K562 (cell line): ENCODE results near the gene GPC3. TPM values are rescaled to one million over a fixed set of nuclear protein-coding genes. Genes with fewer than 3 reads are reported as not detected.

ENCODE experiments used
- ATAC-seq: fragments of 200-7000 bp; cut with Tn5 transposase; 3 replicates; pipeline ENCODE4 v1.9.1; 2020; ENCODE audit warnings: moderate library complexity
- BruUV-seq: library from RNA; stranded (reverse); fragments of 400-500 nt; replicated peaks from 2 replicates; lab custom pipeline; 2021; lab: Mats Ljungman, UMichigan
- CTCF ChIA-PET: fragments of 300-600 bp; formaldehyde crosslinking; extraction: SDS; loops from one replicate; lab custom pipeline; 2021; ENCODE audit warnings: low intra/inter-chr PET ratio; lab: Yijun Ruan, JAX
- POLR2A ChIA-PET: fragments of 300-600, 350-650 bp; sonication (Branson Sonifier 250); formaldehyde crosslinking; extraction: SDS; loops from one replicate; lab custom pipeline; 2021; ENCODE audit warnings: antibody characterized with exemption, inconsistent platforms; lab: Yijun Ruan, JAX
- DNase-seq, 4 experiments: peaks; one replicate each; pipeline versions ENCODE4 v3.0.0 to v3.0.0-alpha.2; 2011 to 2018; ENCODE audit warnings: low spot score in 3 of 4, mixed read lengths in 3 of 4; ENCODE audit errors: extremely low read depth in 1 of 4
- FAIRE-seq: peaks from 2 replicates; lab custom pipeline; 2011; peaks lifted over from hg19 to GRCh38; lab: Jason Lieb, UNC
- H2AFZ ChIP-seq: 2 replicates; pipeline ENCODE4 v1.6.0; 2011; ENCODE audit warnings: low read depth, low read length, control low read depth, inconsistent platforms
- H3K27ac ChIP-seq: fragments of 200-600 bp; 3 replicates; pipeline ENCODE4 v1.8.0; 2011; ENCODE audit warnings: low read depth, mild to moderate bottlenecking, control low read depth, inconsistent platforms, low read length, moderate library complexity, mixed read lengths; ENCODE audit errors: extremely low read depth
- H3K27me3 ChIP-seq, 2 experiments: fragments of 300-600 bp in 1 of 2; 2 replicates in 1 of 2; 3 replicates in 1 of 2; pipeline versions ENCODE4 v1.6.0 to v1.8.0; 2011; ENCODE audit warnings: inconsistent platforms in 2 of 2, low read length in 2 of 2, mild to moderate bottlenecking in 1 of 2, mixed read lengths in 1 of 2, moderate library complexity in 1 of 2; ENCODE audit not compliant: control insufficient read depth in 2 of 2, insufficient read depth in 2 of 2
- H3K36me3 ChIP-seq: fragments of 300-600 bp; 3 replicates; pipeline ENCODE4 v1.8.0; 2011; ENCODE audit warnings: mild to moderate bottlenecking, low read length, inconsistent platforms; ENCODE audit not compliant: control insufficient read depth, insufficient read depth
- H3K4me1 ChIP-seq, 2 experiments: fragments of 200-600 bp in 1 of 2; replicated peaks in 1 of 2; 2 replicates in 1 of 2; 3 replicates in 1 of 2; pipeline versions ENCODE4 v1.5.1 to v1.8.0; 2011; ENCODE audit warnings: inconsistent platforms in 2 of 2, low read length in 2 of 2, mild to moderate bottlenecking in 1 of 2, mixed read lengths in 1 of 2, moderate library complexity in 1 of 2; ENCODE audit not compliant: control insufficient read depth in 2 of 2, insufficient read depth in 2 of 2
- H3K4me2 ChIP-seq: 2 replicates; pipeline ENCODE4 v1.6.1; 2011; ENCODE audit warnings: low read length, control low read depth, inconsistent platforms, mixed read lengths; ENCODE audit not compliant: insufficient read depth
- H3K4me3 ChIP-seq: fragments of 200-600 bp; sonication (generic), shearing (Covaris generic); 2 replicates; pipeline ENCODE4 v1.5.1; 2016; ENCODE audit warnings: control low read depth, inconsistent platforms
- H3K79me2 ChIP-seq: fragments of 200-600 bp; 3 replicates; pipeline ENCODE4 v1.8.0; 2011; ENCODE audit warnings: low read length, inconsistent platforms; ENCODE audit not compliant: control insufficient read depth, insufficient read depth
- H3K9ac ChIP-seq, 2 experiments: 2 replicates each; pipeline versions ENCODE4 v1.6.0 to v1.6.1; 2011; ENCODE audit warnings: low read depth in 2 of 2, low read length in 2 of 2, control low read depth in 1 of 2, inconsistent platforms in 1 of 2, mild to moderate bottlenecking in 1 of 2, mixed read lengths in 1 of 2; ENCODE audit not compliant: insufficient read depth in 1 of 2
- H3K9me1 ChIP-seq: one replicate; pipeline ENCODE4 v1.6.0; 2011; ENCODE audit warnings: inconsistent platforms, mild to moderate bottlenecking, low read length, moderate library complexity; ENCODE audit not compliant: control insufficient read depth, insufficient read depth
- H3K9me3 ChIP-seq: replicated peaks from 2 replicates; pipeline ENCODE4 v1.5.1; 2011; ENCODE audit warnings: low read depth, low read length, inconsistent platforms; ENCODE audit not compliant: control insufficient read depth, insufficient read depth
- H4K20me1 ChIP-seq: replicated peaks from 2 replicates; pipeline ENCODE4 v1.6.1; 2011; ENCODE audit warnings: low read length, inconsistent platforms, mixed read lengths; ENCODE audit not compliant: control insufficient read depth, insufficient read depth
- CBX3 ChIP-seq, 2 experiments: IDR thresholded peaks; 1 replicate in 1 of 2; 2 replicates in 1 of 2; pipeline ENCODE4 v1.6.1; 2012; ENCODE audit warnings: inconsistent platforms in 2 of 2, low read length in 2 of 2, borderline replicate concordance in 1 of 2, control low read depth in 1 of 2
- EGR1 ChIP-seq: fragments of 450-650 bp; conservative IDR thresholded peaks from 2 replicates; pipeline ENCODE4 v1.6.1; 2017; ENCODE audit warnings: mild to moderate bottlenecking
- FOXJ2 ChIP-seq: fragments of 200-800 bp; sonication (Bioruptor generic); IDR thresholded peaks from 2 replicates; pipeline ENCODE4 v1.6.1; 2016; ENCODE audit warnings: missing genetic modification characterization, missing compliant biosample characterization
- HDAC1 ChIP-seq, 2 experiments: fragments of 450-650 bp; IDR thresholded peaks; 2 replicates each; pipeline ENCODE4 v1.6.1; 2016 to 2017; ENCODE audit warnings: inconsistent platforms in 1 of 2, mild to moderate bottlenecking in 1 of 2, moderate library complexity in 1 of 2
- HNRNPH1 ChIP-seq: fragments of 200-400 bp; formaldehyde crosslinking; optimal IDR thresholded peaks from 2 replicates; pipeline ENCODE3; 2017; ENCODE audit warnings: low read depth, mild to moderate bottlenecking, low read length, moderate library complexity
- MBD2 ChIP-seq: sonication (generic); IDR thresholded peaks from 2 replicates; pipeline ENCODE4 v1.6.1; 2016; ENCODE audit warnings: low read depth, borderline replicate concordance
- MTA3 ChIP-seq: fragments of 450-650 bp; formaldehyde crosslinking; IDR thresholded peaks from 2 replicates; pipeline ENCODE4 v1.6.1; 2017; ENCODE audit warnings: mild to moderate bottlenecking, borderline replicate concordance
- RBM22 ChIP-seq: fragments of 200-400 bp; formaldehyde crosslinking; IDR thresholded peaks from 2 replicates; pipeline ENCODE4 v1.6.1; 2018; ENCODE audit warnings: low read length, low read depth; ENCODE audit not compliant: poor library complexity, severe bottlenecking
- RFX1 ChIP-seq: fragments of 450-650 bp; IDR thresholded peaks from 2 replicates; pipeline ENCODE4 v1.6.1; 2016; ENCODE audit warnings: mild to moderate bottlenecking, moderate library complexity
- SETDB1 ChIP-seq: IDR thresholded peaks from one replicate; pipeline ENCODE4 v1.6.1; 2012; ENCODE audit warnings: low read length, control low read depth, inconsistent platforms
- SNAPC5 ChIP-seq: fragments of 250-450 bp; sonication (Bioruptor Pico); IDR thresholded peaks from 2 replicates; pipeline ENCODE4 v1.8.0; 2021; ENCODE audit warnings: moderate library complexity, mild to moderate bottlenecking, inconsistent platforms
- SRSF9 ChIP-seq: fragments of 200-400 bp; formaldehyde crosslinking; IDR thresholded peaks from 2 replicates; pipeline ENCODE4 v1.6.1; 2017; ENCODE audit warnings: low read depth, low read length, borderline replicate concordance
- THAP7 ChIP-seq: fragments of 250-450 bp; sonication (Bioruptor Pico); IDR thresholded peaks from 2 replicates; pipeline ENCODE4 v1.5.0; 2021
- XRCC3 ChIP-seq: fragments of 450-650 bp; IDR thresholded peaks from 2 replicates; pipeline ENCODE4 v1.6.1; 2017; ENCODE audit warnings: mild to moderate bottlenecking, moderate library complexity
- ZNF316 ChIP-seq: fragments of 450-650 bp; IDR thresholded peaks from 2 replicates; pipeline ENCODE4 v1.6.1; 2016
- WGBS: fragments of 100-300 bp; shearing (Covaris generic); methylation state at CpG from one replicate; pipeline ENCODE4 v1.1.6; 2016; ENCODE audit warnings: low coverage, mixed read lengths; ENCODE audit not compliant: insufficient coverage; ENCODE audit errors: missing lambda C conversion rate; 5-methylcytosine and 5-hydroxymethylcytosine counted together
- in situ Hi-C: fragments of 300-500 bp; cut with MboI; formaldehyde crosslinking; loops from 4 replicates; pipeline ENCODE4 v1.15.0; 2018; ENCODE audit warnings: inconsistent platforms, mixed read lengths
- intact Hi-C: fragments of 100-400 bp; cut with micrococcal nuclease; formaldehyde crosslinking; loops from 2 replicates; pipeline ENCODE4 v1.14.2; 2022
- polyA plus RNA-seq, 8 experiments: library from polyadenylated mRNA; depleted of rRNA in 4 of 8; stranded (reverse) in 5 of 8; unstranded in 3 of 8; fragments of >200 nt; fragmentation: Nextera tagmentation in 2 of 8; fragmentation: Illumina TruSeq in 1 of 8; extraction: Ambion mirVana in 2 of 8; extraction: Trizol in 1 of 8; gene quantifications; 2 replicates each; pipeline versions ENCODE4 v1.2.1 to v1.2.3, GENCODE V29; 2011 to 2014; ENCODE audit warnings: inconsistent platforms in 1 of 8, missing spikeins in 1 of 8
- total RNA-seq, 7 experiments: library from RNA; depleted of rRNA in 6 of 7; stranded (reverse); fragments of >200 nt in 6 of 7; fragmentation: Illumina TruSeq in 2 of 7; extraction: Trizol in 2 of 7; gene quantifications; 2 replicates each; pipeline versions ENCODE4 v1.2.1 to v1.2.3, GENCODE V29; 2011 to 2021; ENCODE audit warnings: low replicate concordance in 1 of 7
- TF ChIP-seq, protein P1 (sequence below): sonication (generic); formaldehyde crosslinking; IDR thresholded peaks from 2 replicates; pipeline ENCODE4 v1.4.0; 2020; ENCODE audit warnings: mild to moderate bottlenecking, missing genetic modification reagents
- TF ChIP-seq, protein P2 (sequence below): sonication (generic); formaldehyde crosslinking; IDR thresholded peaks from 2 replicates; pipeline ENCODE4 v1.8.1; 2022; ENCODE audit warnings: missing genetic modification reagents

The GPC3 gene
- total and polyA plus RNA-seq, 9 of the 15 experiments (the other 6 are each of a cell fraction or from before 2014, with no cell fraction given), result 0.42 TPM; not detected in 8

GRCh38 chrX:133590703-133591505 is 394.5 kb downstream of the GPC3 start:
- H3K9me1 ChIP-seq, result no peaks in the 10 kb centered on the region
- intact Hi-C loops, result no loop called here
- H3K9me3 ChIP-seq, result no peaks in the 10 kb centered on the region
- DNase-seq, result no peak
- H3K27ac ChIP-seq, result no peak overlapping the region
- no peak for ATAC-seq
- ChIA-PET CTCF (no interaction called here), POLR2A (no interaction called here)
- in situ Hi-C loops, result no loop called here
- 0% methylated on average over 6 of the region's 7 CpGs for WGBS
- H3K79me2 ChIP-seq, result no peaks in the 10 kb centered on the region
- no peak overlapping the region for H3K4me2 ChIP-seq
- H2AFZ ChIP-seq, result no peak overlapping the region
- H3K9ac ChIP-seq, result no peak overlapping the region
- TF ChIP-seq XRCC3 (no peak), MTA3 (no peak), CBX3 (IDR thresholded peaks at IDR 0.05; ENCODE audit: borderline replicate concordance in 1 of 2, low read length in 2 of 2) (no peak), RFX1 (no peak), ZNF316 (no peak), SNAPC5 (CRISPR knock-in tag) (no peak), SRSF9 (no peak), MBD2 (no peak), SETDB1 (no peak), HNRNPH1 (no peak), HDAC1 (IDR thresholded peaks at IDR 0.05) (no peak), EGR1 (no peak), RBM22 (no peak), THAP7 (CRISPR knock-in tag) (no peak), FOXJ2 (tag) (no peak)
- TF ChIP-seq, protein P1, sequence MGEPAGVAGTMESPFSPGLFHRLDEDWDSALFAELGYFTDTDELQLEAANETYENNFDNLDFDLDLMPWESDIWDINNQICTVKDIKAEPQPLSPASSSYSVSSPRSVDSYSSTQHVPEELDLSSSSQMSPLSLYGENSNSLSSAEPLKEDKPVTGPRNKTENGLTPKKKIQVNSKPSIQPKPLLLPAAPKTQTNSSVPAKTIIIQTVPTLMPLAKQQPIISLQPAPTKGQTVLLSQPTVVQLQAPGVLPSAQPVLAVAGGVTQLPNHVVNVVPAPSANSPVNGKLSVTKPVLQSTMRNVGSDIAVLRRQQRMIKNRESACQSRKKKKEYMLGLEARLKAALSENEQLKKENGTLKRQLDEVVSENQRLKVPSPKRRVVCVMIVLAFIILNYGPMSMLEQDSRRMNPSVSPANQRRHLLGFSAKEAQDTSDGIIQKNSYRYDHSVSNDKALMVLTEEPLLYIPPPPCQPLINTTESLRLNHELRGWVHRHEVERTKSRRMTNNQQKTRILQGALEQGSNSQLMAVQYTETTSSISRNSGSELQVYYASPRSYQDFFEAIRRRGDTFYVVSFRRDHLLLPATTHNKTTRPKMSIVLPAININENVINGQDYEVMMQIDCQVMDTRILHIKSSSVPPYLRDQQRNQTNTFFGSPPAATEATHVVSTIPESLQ (CRISPR knock-in tag), result no peak
- TF ChIP-seq, protein P2, sequence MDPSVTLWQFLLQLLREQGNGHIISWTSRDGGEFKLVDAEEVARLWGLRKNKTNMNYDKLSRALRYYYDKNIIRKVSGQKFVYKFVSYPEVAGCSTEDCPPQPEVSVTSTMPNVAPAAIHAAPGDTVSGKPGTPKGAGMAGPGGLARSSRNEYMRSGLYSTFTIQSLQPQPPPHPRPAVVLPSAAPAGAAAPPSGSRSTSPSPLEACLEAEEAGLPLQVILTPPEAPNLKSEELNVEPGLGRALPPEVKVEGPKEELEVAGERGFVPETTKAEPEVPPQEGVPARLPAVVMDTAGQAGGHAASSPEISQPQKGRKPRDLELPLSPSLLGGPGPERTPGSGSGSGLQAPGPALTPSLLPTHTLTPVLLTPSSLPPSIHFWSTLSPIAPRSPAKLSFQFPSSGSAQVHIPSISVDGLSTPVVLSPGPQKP (CRISPR knock-in tag), result no peak
- no peaks in the 10 kb centered on the region for H3K4me1 ChIP-seq
- no peak overlapping the region for H3K4me3 ChIP-seq
- H3K27me3 ChIP-seq, result no peaks in the 10 kb centered on the region
- no peaks in the 10 kb centered on the region for H4K20me1 ChIP-seq
- FAIRE-seq, result no peak
- no peaks in the 10 kb centered on the region for H3K36me3 ChIP-seq
- no TSS peak for BruUV-seq
